Spinal cord (tissue), 10 donors: Measurements from ENCODE around the gene SND1. TPM values are rescaled to one million over a fixed set of nuclear protein-coding genes. Genes with fewer than 3 reads are reported as not detected.

Experiments used
- DNase-seq, 6 donors: peaks; one replicate each; pipeline versions ENCODE4 v3.0.0 to v3.0.0-alpha.2; 2013 to 2015; ENCODE audit warnings: low spot score in 6 of 6, low read depth in 4 of 6
- H3K27ac ChIP-seq: one replicate; pipeline ENCODE4 v1.5.1; 2013; ENCODE audit warnings: low read depth, low read length, control low read depth
- H3K27me3 ChIP-seq: one replicate; pipeline ENCODE4 v1.6.1; 2013; ENCODE audit warnings: low read length; ENCODE audit not compliant: control insufficient read depth, insufficient read depth
- H3K36me3 ChIP-seq: one replicate; pipeline ENCODE4 v1.6.1; 2013; ENCODE audit warnings: low read length; ENCODE audit not compliant: control insufficient read depth, insufficient read depth
- H3K4me1 ChIP-seq: one replicate; pipeline ENCODE4 v1.6.1; 2013; ENCODE audit warnings: low read length; ENCODE audit not compliant: control insufficient read depth, insufficient read depth
- H3K4me3 ChIP-seq: one replicate; pipeline ENCODE4 v1.5.1; 2013; ENCODE audit warnings: low read depth, low read length, control low read depth
- H3K9me3 ChIP-seq: one replicate; pipeline ENCODE4 v1.6.1; 2013; ENCODE audit warnings: low read length; ENCODE audit not compliant: control insufficient read depth, insufficient read depth
- WGBS: methylation state at CpG from one replicate; pipeline ENCODE4 v1.1.5; 2013; ENCODE audit warnings: missing lambda C conversion rate; ENCODE audit not compliant: insufficient coverage; 5-methylcytosine and 5-hydroxymethylcytosine counted together
- polyA plus RNA-seq, 2 donors: library from polyadenylated mRNA; unstranded; fragments of 120-200 nt; gene quantifications; one replicate each; pipeline ENCODE4 v1.2.1, GENCODE V29; 2013; ENCODE audit not compliant: insufficient read length in 2 of 2
- small RNA-seq: library from RNA; depleted of rRNA; stranded (forward); fragments of <200 nt; gene quantifications from one replicate; pipeline ENCODE3, GENCODE V24; 2014; ENCODE audit warnings: low replicate concordance
- total RNA-seq, 2 donors: library from RNA; depleted of rRNA in 1 of 2; stranded (reverse); fragments of 120-200 nt in 1 of 2; fragments of >200 nt in 1 of 2; gene quantifications; one replicate each; pipeline versions ENCODE4 v1.2.3 to v1.2.4, GENCODE V29; 2013 to 2014
- donor health status: healthy.

SND1 gene
- total and polyA plus RNA-seq, 4 donors, result 72.1 to 125 (median 91.3) TPM

DNA sequence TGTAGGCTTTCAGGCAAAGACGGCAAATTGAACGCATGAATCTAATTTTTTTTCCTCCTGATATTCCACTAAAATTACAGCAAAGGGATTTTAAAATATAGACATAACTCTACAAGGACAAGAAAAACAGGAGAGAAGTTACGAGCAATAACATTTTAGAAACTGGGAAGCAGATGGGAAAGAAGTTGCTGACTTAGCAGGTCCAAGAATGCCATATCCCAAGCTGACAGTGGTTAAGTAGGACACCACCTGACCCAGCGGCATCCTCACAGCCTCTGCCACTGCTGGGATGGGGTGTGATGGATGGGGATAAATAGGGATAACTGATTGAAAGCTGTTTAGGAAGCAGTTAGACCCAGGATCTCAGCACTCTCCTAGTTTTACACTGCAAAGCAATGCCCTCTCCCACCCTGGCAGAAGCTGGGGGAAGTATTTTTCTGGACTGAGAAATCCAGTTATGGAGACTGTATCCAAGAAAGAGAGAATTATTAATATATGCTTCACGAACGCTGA is 489.7 kb downstream of the SND1 start:
- H3K9me3 ChIP-seq, result peaks cover 2% of the 10 kb centered on the region
- no peak overlapping the region for H3K4me3 ChIP-seq
- H3K4me1 ChIP-seq, result no peaks in the 10 kb centered on the region
- no peaks in the 10 kb centered on the region for H3K36me3 ChIP-seq
- no peak overlapping the region for H3K27ac ChIP-seq
- 90% methylated on average over 2 of the region's 6 CpGs for WGBS
- H3K27me3 ChIP-seq, result peaks cover 4% of the 10 kb centered on the region
- DNase-seq, result no peak

Small RNA genes within 50 kb of the gene (small RNA-seq; reads per million reads assigned to genes)
- not detected for gene MIR593

Other genes starting within 250 kb of the SND1 start
- gene GCC1, start 66.6 kb upstream of the SND1 start, total RNA-seq, result 10 to 100 TPM; 11.3 to 13.1 TPM
- gene GCC1, start 66.6 kb upstream of the SND1 start, polyA plus RNA-seq, result 10 to 100 TPM; 12.0 to 13.0 TPM
- gene ARF5, start 63.8 kb upstream of the SND1 start, total RNA-seq, result 100 to 1,000 TPM; 105 to 169 TPM
- gene ARF5, start 63.8 kb upstream of the SND1 start, polyA plus RNA-seq, result 100 to 1,000 TPM; 269 to 293 TPM
- under 1 TPM; 0.50 to 0.79 TPM for gene FSCN3, start 58.5 kb upstream of the SND1 start, total RNA-seq
- under 1 TPM; 0.27 to 0.54 TPM for gene FSCN3, start 58.5 kb upstream of the SND1 start, polyA plus RNA-seq
- gene PAX4, start 34.1 kb upstream of the SND1 start, total RNA-seq, result not detected
- not detected for gene PAX4, start 34.1 kb upstream of the SND1 start, polyA plus RNA-seq